GM19328 (cell line): ENCODE results near the gene MPL.
A peak's percentile ranks its signal among the peaks of the same experiment; 100 is the strongest.
"Not testable (repeated sequence)": the region's sequence is repeated elsewhere in the genome, so short reads cannot be mapped to it uniquely, and the experiment has no call there.

ENCODE experiments used
- ATAC-seq: cut with Tn5 transposase; IDR thresholded peaks from one replicate; pipeline ENCODE4 v1.9.1; 2021; ENCODE audit warnings: mild to moderate bottlenecking, moderate library complexity; ENCODE audit not compliant: unreplicated experiment

Gene MPL

DNA sequence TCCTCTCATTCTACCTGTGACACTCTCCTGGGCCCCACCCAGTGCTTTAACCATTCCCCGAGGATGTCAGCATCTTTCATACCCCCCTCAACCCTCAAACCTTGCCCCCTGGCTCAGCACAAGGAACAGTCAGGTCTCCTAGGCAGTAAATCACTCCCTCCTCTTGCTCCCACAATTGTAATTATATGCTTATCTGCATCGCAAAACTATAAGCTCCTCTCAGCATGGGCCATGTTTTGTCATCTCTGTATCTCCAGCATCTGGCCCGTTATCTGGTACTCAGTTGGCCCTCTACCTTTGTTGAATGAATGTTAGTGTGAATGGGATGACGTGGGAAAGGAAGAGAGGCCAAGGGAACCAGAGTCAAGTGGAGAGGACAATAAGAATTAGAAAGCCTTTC, 32.9 kb downstream of the MPL start:
- ATAC-seq: no peak

DNA sequence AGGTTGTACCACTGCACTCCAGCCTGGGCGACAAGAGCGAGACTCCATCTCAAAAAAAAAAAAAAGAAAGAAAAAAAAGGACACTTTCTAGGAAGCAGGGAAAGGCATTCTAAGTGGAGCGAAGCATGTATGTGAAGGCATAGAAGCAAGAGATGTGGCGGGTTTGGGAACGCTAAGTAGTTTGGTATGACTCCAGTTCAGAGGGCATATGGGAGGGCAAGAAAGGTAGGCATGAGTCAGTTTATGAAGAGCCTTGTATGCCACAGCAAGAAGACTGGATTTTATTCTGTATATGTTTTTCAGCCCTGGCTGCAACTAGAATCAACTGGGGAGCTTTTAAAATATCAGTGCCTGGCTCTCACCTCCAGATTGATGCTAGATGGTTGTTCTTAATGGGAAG, 34.6 kb downstream of the MPL start:
- no peak for ATAC-seq

DNA sequence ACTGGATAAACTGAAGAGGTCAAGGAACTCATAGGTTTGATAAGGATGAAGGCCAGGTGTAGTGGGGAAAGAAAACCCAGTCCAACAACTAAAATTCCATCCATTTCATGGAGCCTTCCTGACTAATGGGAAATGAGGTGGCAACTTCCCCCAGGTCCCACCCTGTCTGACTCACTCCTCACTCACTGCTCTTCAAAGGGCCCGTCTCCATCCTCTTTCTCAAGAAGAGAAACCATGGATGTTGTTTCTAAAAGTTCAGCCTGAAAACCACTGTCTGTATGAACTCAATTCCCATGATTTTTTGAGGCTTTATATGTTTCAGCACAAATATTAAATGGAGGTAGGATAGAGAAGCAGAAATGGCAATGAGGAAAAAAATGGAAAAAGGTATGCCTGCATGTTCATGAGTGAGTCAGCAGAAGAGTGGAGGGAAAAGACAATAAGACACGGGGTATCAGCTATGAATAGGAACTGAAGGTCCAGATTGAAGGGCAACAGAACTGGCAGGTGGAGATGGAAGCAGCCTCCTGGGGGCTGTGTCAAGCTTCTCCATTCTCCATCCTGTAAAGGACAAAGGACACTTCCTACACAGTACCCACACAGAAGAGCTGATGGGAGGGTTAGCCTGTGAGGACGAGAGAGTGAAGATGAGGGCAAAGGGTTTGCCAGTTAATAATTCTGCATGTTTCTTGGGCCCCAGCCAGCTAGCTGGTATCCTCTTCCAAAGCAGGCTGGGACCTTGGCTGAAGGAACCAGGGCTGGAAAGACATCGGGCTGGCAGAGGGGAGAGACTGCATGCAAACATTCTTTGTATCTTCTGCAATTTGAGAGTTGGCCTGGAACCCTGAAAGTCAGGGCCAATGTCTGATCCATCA, 35.7 kb downstream of the MPL start:
- no peak for ATAC-seq

DNA sequence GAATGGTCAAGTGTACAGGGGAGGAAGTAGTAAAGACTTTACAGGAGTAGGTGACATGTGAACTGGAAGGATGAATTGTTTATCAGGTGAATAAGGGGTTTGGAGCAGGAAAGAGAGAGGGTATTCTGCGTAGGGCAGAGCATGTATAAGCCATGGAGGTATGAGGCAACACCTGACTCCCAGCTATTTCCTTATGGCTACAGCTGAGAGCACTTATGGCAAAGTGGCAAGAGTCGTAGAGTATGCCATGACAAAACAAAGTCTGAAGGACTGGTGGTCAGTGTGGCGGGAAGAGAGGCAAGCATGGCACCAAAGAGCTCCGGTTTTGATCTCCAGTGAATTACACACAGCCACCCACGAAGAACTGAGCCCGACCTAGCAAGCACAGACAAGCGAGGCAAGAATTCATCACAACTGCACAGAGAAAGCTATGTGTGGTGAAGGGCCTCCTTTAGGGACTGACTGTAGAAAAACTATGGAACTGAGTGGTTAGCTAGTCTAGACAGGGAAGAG, 39.2 kb downstream of the MPL start:
- ATAC-seq: no peak

DNA sequence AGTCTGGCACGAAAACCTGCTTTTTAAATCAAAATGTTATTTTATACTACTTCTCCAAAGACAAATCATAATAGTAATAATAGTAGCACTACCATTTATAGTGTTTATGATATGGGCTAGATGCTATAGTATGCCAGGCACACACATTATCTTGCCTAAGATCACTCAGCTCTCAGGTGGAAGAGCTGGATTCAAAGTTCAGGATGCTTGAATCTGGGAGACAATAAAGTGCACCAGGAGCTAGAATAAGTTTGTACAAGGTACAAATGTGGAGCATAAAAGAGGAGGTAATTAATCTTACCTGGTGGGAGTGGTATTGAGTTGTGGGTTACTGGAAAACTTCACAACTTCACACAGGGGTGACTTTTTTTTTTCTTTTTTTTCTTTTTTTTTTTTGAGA, 40.2 kb downstream of the MPL start:
- no peak for ATAC-seq

DNA sequence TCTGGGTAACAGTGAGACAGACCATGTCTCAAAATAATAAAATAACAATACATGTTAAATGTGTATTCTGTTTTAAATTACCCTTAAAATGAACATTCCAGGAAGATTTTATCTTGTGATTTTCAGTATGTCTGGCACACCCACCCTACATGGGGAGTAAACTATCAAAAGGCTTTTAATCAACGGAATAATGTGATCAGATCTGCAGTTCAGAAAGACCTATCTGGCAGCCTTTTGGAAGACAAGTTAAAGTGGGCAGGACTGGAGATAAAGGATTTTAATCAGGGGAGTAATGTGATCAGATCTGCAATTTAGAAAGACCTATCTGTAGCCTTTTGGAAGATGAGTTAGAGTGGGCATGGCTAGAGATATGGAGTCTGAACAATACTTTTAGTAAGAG, 41.9 kb downstream of the MPL start:
- no peak for ATAC-seq

DNA sequence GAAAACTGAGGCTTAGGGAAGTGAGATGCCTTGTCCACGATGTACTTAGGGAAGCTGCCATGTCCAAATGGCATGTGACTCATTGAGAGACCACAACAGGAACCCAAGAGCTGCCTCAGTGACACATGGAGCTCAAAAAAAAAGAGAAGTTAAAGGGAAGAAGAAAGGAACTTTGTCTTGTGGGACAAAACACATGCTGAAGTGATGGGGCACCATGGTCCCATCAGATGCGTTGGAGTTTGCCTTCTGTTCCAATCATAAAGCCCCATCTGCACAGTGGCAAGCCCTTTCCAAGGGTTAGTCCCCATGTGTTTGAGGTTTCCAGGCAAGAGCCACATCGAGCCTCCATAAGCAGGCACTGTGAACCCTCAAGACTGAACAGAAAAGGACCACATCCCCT, 44.0 kb downstream of the MPL start:
- no peak for ATAC-seq

DNA sequence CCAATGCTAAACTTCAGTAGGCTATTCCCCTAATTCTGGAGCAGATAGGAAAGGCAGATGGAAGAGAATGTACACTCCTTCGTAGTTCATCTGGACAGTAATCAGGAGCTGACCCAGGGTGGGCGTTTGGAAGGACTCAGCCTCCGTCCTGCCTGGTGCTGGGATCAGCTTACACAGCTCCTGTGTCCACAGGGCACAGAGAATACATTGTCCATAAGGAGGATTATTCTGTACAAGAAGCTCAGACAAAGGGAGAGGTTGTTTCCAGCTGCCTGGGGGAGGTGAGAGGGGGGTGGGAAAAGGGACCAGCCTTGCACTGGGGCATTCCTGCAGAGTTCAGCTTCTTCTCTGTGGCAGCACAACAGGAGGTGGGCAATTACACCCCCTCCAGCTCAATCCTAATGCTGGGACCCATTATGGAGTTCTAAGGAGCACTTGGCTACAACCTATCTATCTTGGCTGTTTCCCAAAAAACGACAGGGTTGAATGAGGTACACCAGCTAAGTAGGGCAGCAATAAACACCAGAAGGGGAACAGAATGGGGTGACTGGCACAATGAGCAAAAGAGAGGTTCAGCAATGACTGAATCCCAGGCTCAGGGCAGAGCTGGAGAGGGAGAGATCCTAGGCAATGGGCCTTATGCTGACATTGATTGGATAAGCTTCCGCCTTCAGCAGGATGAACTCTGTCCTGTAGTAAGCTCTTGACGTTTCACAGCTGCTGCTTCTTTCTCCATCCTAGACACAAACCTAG, 44.6 kb downstream of the MPL start:
- no peak for ATAC-seq

DNA sequence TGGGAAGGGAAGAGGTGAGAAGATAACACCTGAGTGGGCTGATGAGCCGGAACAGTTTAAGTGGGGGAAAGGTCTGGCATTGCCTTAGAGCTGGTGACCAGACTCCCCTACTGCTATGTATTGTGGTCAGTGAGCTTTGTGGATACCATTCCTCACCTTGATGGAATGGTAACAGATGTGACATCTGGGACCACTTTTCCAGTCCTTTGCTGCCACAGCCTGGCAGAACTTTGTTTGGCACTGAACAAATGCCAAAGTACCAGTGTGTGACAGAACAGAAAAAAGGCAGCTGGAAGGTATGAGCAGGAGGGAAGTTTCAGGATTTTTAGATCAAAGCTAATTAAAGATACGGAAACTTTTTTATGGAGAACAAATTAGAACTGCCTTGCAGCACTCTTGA, 45.8 kb downstream of the MPL start:
- no peak for ATAC-seq

DNA sequence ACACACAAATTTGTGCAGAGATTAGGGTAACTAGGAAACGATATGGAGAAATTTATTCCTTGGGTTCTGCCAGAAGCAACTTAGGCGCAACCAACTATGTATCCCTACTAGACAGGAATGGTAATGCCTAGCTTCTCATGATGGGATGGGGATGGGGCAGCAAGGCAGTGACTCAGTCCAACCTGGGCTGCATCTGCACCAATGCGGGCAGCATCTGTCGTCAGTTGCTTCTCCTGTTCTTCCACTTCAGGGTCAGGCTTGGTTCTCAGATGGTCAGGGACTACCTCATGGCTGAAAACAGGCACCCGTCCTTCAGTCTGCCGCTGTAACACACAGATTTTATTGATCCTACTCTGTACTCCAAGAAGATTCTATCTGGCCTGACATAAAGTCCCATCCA, 49.1 kb downstream of the MPL start:
- ATAC-seq: no peak

DNA sequence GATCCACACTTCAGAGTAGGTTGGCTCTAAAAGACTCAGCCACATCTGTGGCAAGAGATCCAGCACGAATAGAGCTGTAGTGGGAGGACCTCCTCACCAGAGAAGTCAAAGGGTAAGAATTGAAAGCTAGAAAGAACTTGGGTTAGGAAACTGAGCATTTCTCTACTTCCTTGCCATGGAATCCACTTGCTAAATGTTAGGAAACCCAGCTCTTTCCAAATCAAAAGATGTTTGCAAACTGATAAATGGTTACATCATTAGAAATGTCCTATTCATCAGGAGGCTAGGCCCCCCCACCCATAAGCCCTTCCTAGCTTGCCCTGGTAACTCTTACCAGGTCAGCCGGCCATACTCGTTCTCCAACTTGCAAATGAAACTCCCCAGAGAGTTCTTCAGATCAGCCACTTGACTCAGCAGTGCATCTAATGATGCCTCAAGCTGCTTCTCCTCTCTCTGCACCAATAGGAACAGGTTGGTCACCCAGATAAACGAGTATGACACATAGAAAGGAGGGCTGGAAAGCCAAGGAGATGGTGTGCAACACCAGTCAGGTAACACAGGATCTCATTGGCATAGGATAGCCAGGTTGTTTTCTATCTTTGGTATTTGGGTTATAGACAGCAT, 50.5 kb downstream of the MPL start:
- no peak for ATAC-seq

DNA sequence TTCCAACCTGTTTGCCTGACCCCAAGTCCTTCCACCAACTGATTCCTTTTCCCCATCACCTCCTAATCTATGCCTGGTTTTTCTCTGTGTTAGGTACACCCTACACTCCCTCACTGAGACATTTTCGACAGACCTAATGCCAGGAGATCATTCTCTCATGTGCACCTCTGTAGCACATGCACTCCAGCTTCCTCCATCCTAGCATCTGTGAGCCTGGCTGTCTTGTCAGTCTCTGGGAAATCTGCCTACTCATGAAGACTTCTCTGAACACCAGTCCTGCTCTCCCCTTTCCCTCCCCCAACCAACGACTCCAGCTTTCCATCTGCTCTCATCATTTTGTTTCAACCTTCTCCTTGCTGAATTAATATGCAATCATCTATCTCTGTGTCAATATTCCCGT, 51.0 kb downstream of the MPL start:
- no peak for ATAC-seq

DNA sequence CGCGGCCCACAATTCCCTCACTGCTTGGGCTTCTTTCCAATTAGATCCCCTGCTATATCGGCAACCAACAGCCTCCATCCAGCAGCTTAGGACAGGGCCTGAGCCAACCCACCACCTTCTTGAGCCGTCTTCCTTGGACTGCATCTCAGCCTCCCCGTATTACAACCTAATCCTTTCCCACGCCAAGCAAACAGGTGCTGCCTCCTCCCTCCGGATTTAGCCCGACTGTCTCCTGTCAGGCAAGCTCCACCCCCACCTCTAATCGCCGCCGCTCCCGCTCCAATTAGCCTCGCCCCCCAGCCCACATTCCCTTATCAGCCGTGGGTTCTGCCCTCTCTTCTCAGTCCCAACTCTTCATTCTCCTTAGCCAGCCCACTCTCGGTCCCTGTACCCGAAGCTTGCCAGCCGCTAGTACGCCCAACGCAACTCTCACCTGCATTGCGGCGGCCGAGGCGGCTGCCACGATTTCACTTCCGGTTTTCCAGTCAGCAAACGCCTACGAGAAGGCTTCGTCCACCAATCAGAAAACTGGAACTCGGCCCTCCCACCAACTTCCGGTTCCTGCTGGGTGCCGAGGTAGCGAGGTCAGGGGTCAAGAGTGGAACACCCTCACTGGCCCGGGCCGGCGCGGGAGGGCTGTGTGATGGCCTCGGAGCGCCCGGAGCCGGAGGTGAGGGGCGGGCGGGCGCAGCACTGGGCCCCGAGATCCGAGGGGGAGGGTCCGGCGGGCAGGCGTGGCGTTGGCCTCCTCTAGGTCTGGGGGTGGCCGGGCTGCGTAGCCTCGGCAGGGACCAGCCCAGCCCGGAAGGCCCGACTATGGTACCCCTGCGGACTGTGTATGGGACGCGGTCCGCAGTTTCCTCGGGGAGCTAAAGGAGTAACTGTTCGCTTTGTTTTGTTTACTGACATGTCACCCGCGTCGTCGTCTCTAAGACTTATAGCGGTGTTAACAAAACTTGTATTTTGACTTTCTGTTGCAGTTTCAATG, 52.0 kb downstream of the MPL start, which contains the start of the genes MED8 and SZT2:
MED8 (minus strand) TSS at position 475 of the 988 bp plus-strand sequence; CDS start at position 439, 36 bp downstream.
SZT2 (plus strand) TSS at position 574 of the 988 bp plus-strand sequence; CDS start at position 644, 70 bp downstream.
- ATAC-seq: peak; percentile 88

DNA sequence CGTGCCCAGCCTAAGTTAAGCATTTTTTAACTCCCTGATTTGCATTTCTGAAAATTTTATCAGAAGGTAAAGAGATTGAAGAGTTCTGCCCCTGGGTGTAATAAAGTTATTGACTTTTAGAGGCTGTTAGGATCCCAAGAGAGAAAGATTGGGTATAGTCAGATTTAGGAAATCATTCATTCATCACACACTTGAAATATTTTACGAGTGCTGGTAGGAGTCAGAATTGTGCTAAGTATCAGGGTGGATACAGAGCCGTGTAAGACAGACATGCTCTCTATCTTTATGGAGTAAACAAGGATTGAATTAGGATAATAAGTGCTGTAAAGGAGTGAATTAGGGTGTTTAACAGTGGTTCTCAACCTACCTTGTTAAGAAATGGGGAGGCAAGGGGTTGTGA, 55.1 kb downstream of the MPL start:
- ATAC-seq: no peak

DNA sequence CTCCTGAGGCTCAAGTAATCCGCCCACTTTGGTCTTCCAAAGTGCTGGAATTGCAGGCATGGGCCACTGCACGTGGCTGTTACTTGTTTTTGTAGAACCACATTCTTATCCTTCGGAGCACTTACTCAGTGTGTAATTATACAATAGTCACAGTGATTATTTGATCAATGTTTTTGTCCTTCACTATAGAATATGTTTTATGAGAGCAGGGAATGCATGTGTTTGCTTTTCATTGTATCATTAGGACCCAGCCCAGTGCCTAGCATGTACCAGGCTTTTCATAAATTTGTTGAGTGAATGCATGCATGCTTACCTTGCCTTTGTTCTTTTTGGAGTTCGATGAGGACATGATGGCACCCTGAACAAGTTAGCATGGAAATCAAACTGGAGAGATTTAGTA, 57.9 kb downstream of the MPL start:
- ATAC-seq: no peak

DNA sequence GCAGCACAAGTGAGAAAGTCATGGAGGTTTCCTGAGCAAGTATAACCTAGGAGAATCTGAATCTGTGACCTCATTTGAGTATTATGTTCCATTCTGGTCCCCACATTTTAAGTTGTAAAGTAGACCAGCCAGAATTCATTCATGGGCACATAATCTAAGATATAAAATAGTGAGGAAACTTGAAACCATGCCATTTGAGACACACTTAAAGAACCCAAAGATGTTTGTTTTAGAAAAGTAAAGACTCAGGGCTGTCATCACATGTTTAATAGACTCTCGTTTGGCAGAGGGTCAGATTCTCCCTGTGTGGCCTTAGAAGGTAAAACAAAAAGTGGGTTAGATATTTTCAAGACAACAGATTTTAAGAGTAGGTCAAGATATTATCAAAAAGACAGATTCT, 58.4 kb downstream of the MPL start:
- no peak for ATAC-seq

DNA sequence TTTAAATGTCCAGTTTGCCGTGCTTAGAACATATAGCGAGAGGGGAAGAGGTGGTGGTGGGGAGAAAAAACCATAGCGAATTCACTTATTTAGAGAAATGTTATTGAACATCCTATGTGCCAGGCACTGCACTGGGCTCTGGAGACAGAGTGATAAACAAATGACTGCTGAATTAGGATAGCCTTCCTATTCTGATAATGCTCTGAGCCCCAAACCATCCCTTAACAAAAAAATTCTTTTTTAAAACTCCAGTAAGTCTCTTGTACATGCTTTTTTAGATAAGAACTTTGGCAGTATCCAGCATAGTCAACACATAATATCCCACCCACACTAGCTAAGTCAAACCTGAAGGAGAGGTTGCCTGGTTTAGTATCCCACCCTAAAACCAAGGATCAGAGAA, 60.6 kb downstream of the MPL start:
- no peak for ATAC-seq

DNA sequence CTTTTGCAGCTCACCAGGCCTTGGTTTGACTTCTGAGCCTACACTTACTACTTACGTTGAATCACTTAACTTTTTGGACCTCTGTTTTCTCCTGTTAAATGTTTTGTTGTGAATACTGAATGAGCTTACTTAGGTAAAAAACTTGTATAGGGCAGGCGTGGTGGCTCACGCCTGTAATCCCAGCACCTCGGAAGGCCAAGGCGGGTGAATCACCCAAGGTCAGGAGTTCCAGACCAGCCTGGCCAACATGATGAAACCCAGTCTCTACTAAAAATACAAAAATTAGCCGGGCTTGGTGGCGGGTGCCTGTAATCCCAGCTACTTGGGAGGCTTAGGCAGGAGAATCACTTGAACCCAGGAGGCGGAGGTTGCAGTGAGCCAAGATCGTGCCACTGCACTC, 62.8 kb downstream of the MPL start:
- not testable (repeated sequence) for ATAC-seq

DNA sequence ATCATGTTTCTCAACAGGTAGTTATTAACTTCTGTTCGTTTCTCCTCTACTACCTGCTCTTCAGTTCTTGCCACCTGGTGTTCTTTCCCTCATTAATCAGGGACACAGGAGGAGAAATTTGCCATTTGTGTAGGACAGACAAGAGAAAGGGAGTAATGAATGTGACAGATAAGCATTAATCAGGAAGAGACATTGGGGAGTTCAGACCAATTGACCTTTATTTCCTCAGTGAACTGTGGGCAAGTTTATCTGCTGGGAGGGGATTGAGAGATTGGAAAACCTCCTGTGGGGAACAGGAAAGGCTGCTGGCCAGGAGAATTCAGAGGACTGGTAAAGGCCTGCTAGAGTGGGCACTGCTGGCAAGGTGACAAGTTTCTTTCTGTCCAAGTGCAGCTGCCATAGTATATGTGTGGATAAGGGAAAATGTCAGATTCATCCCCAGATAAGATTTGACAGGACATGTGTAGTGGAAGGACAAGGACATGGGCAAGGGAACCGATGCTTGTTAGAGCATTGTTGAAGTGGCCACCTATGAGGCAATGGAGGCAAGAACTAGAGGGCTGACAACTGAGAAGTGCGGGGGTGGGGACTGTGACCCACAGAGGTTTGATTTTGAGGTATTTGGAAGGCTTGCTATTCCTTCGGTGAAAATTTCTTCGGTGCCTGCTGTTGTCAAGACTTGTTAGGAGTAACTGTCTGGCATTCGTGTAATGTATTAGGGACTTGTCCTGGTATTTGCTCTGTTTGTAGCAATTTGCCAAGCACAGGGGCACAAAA, 64.7 kb downstream of the MPL start:
- no peak for ATAC-seq
